Esophagus muscularis mucosa (tissue), 4 donors: ENCODE measurements around the gene AGER. TPM values are rescaled to one million over a fixed set of nuclear protein-coding genes. Genes with fewer than 3 reads are reported as not detected.

Experiments
- DNase-seq: peaks from one replicate; pipeline ENCODE4 v3.0.0-alpha.2; 2017; ENCODE audit errors: extremely low spot score
- H3K27ac ChIP-seq, 4 donors: fragments of 200-600 bp; sonication (generic); replicated peaks in 1 of 4; 1 replicate in 3 of 4; 2 replicates in 1 of 4; pipeline ENCODE4 v1.5.1; 2016 to 2019; ENCODE audit warnings: mild to moderate bottlenecking in 1 of 4
- H3K27me3 ChIP-seq, 4 donors: fragments of 200-600 bp; sonication (generic); one replicate each; pipeline versions ENCODE4 v1.5.1 to v1.6.0; 2016 to 2019
- H3K36me3 ChIP-seq, 4 donors: fragments of 200-600 bp; sonication (generic); one replicate each; pipeline ENCODE4 v1.5.1; 2016 to 2019
- H3K4me1 ChIP-seq, 4 donors: fragments of 200-600 bp; sonication (generic); one replicate each; pipeline ENCODE4 v1.5.1; 2016 to 2019
- H3K4me3 ChIP-seq, 4 donors: fragments of 200-600 bp; sonication (generic); 1 replicate in 2 of 4; 2 replicates in 2 of 4; pipeline ENCODE4 v1.5.1; 2016 to 2019; ENCODE audit warnings: mild to moderate bottlenecking in 4 of 4, moderate library complexity in 1 of 4
- H3K9me3 ChIP-seq, 4 donors: fragments of 200-600 bp; sonication (generic); 1 replicate in 3 of 4; 2 replicates in 1 of 4; pipeline ENCODE4 v1.5.1; 2016 to 2019
- EP300 ChIP-seq: sonication (generic); formaldehyde crosslinking; IDR thresholded peaks from one replicate; pipeline ENCODE4 v1.6.1; 2017; ENCODE audit warnings: antibody characterized with exemption
- POLR2A ChIP-seq: fragments of 450-650 bp; IDR thresholded peaks from one replicate; pipeline ENCODE4 v1.6.1; 2017; ENCODE audit warnings: antibody characterized with exemption, moderate library complexity, mild to moderate bottlenecking, low read depth
- POLR2AphosphoS5 ChIP-seq, 2 donors: sonication (generic); formaldehyde crosslinking; IDR thresholded peaks; one replicate each; pipeline ENCODE4 v1.6.1; 2017; ENCODE audit warnings: antibody characterized with exemption in 2 of 2
- WGBS: methylation state at CpG from one replicate; pipeline ENCODE4 v1.1.5; 2018; 5-methylcytosine and 5-hydroxymethylcytosine counted together
- intact Hi-C: fragments of 100-400 bp; cut with DNase I; formaldehyde crosslinking; loops from one replicate; pipeline ENCODE4 v1.15.1; 2023
- total RNA-seq, 4 donors: library from RNA; depleted of rRNA; stranded (reverse); fragments of >200 nt; gene quantifications; one replicate each; pipeline versions ENCODE4 v1.1.0 to v1.2.1, GENCODE V29; 2016
- TF ChIP-seq, protein P1 (sequence below), 3 experiments: fragments of 200-600 bp in 2 of 3; fragments of 450-650 bp in 1 of 3; sonication (generic) in 2 of 3; IDR thresholded peaks; one replicate each; pipeline ENCODE4 v1.5.1; 2017 to 2019; ENCODE audit warnings: antibody characterized with exemption in 3 of 3, mild to moderate bottlenecking in 2 of 3, moderate library complexity in 1 of 3

The AGER gene
- total RNA-seq, 4 donors from 2014 or later, result 0.83 to 5.9 (median 3.8) TPM

DNA sequence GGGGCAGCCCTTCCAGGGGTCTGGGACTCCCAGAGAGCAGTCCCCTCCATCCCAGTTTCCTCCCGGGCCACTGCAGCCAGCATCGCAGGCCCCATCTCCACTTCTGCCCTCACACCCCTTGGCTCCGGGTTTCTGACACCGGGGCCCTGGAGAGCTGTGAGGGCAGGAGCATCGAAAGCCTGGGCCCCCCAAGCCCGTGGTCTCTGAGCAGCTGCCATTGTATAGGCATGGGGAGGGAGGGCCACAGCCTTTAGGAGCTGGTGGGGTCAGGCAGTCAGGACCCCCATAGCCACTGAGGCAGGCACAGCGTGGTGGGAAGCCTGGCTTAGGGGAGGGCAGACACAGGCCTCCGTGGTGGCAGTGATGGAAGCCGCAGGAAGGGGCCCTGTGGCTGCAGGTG lies 18.1 kb upstream of the AGER start:
- WGBS, result 87% methylated on average over 5 of the region's 9 CpGs
- H3K4me1 ChIP-seq, result peaks cover 2 to 4% (median 2%) of the 10 kb centered on the region in 4 donors
- TF ChIP-seq, protein P1, sequence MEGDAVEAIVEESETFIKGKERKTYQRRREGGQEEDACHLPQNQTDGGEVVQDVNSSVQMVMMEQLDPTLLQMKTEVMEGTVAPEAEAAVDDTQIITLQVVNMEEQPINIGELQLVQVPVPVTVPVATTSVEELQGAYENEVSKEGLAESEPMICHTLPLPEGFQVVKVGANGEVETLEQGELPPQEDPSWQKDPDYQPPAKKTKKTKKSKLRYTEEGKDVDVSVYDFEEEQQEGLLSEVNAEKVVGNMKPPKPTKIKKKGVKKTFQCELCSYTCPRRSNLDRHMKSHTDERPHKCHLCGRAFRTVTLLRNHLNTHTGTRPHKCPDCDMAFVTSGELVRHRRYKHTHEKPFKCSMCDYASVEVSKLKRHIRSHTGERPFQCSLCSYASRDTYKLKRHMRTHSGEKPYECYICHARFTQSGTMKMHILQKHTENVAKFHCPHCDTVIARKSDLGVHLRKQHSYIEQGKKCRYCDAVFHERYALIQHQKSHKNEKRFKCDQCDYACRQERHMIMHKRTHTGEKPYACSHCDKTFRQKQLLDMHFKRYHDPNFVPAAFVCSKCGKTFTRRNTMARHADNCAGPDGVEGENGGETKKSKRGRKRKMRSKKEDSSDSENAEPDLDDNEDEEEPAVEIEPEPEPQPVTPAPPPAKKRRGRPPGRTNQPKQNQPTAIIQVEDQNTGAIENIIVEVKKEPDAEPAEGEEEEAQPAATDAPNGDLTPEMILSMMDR (IDR thresholded peaks at IDR 0.05), result no peak
- TF ChIP-seq POLR2A (no peak), POLR2AphosphoS5 (IDR thresholded peaks at IDR 0.05) (no peak), EP300 (no peak)
- peaks cover 0 to 80% (median 2%) of the 10 kb centered on the region in 4 donors for H3K36me3 ChIP-seq
- H3K9me3 ChIP-seq, result no peaks in the 10 kb centered on the region
- intact Hi-C loops, result no loop called here
- H3K27ac ChIP-seq, result no peak overlapping the region
- peaks cover 0 to 28% (median 0%) of the 10 kb centered on the region in 4 donors for H3K27me3 ChIP-seq
- no peak for DNase-seq
- H3K4me3 ChIP-seq, result no peak overlapping the region

DNA sequence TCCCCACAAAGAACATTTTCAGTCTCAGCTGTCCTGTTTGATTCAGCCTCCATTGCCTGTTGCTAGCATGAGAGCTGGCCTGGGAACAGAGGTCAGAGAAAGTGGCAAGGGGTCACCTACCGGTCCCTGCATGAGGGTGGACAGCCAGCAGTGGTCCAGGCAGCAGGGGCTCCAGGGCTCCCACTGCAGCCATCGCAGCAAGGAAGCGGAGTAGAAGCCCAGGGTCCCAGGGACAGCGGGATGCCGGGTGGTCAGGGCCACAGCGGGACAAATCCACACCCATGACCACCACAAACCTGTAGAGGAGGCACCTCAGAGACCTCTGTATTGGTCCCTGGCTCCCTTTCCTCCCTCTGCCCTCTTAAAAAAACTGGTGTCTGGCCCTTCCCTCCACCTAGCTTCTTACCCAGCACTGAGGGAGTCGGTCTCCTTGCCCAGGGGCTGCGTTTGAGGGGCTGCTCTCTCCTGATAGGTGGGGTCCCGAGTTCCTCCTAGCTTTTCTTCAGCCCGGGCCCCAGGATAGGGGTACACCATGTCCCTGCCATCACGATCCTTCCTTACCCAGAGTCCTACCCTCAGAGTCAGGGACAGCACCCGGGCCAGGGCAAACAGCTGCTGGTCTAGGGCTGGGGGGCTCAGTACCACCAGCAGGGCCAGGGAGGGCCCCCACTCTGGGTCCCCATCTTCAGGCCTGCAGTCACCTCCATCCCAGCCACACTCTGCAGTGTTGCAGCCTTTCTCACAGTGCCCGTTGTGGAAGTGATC lies 16.8 kb upstream of the AGER start:
- DNase-seq, result no peak
- intact Hi-C loops, result no loop called here
- Histone ChIP-seq H3K36me3 (peaks cover 0 to 68% (median 2%) of the 10 kb centered on the region in 4 donors), H3K27ac (no peak overlapping the region), H3K9me3 (no peaks in the 10 kb centered on the region), H3K27me3 (peaks cover 0 to 28% (median 0%) of the 10 kb centered on the region in 4 donors), H3K4me1 (peaks cover 9 to 13% (median 10%) of the 10 kb centered on the region in 4 donors), H3K4me3 (no peak overlapping the region)
- WGBS, result 84% methylated on average over 10 of the region's 13 CpGs
- TF ChIP-seq, protein P1 (IDR thresholded peaks at IDR 0.05), result no peak
- TF ChIP-seq EP300 (no peak), POLR2AphosphoS5 (IDR thresholded peaks at IDR 0.05) (no peak), POLR2A (no peak)

DNA sequence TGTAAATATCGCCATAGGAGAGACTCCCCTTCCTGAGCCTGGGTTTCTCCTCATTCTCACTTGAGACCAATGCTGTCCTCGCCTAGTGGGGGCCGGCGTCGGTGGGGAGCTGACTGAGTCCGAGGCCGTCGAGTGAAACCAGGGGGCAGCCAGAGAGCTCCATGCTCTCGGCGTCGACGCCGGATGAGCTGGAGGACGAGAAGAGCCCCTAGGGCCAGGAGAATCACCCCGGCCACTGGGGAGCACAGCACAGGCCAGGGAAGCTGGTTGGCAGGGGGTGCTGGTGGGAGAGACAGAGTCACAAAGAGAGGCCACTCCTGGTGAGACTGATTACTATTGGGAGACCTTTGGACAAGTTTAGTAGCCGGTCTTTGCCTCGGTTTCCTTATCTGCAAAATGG lies 14.8 kb upstream of the AGER start:
- peaks cover 20 to 27% (median 22%) of the 10 kb centered on the region in 4 donors for H3K4me1 ChIP-seq
- TF ChIP-seq POLR2AphosphoS5 (IDR thresholded peaks at IDR 0.05), result no peak
- TF ChIP-seq, protein P1 (IDR thresholded peaks at IDR 0.05), result no peak
- TF ChIP-seq EP300, result no peak
- TF ChIP-seq POLR2A, result no peak
- intact Hi-C loops, result loop anchor here (5.0 kb wide), 2 partner anchors 43 to 778 kb away; no protein-coding TSS in a partner anchor
- no peak overlapping the region for H3K4me3 ChIP-seq
- peaks cover 0 to 25% (median 0%) of the 10 kb centered on the region in 4 donors for H3K27me3 ChIP-seq
- peaks cover 0 to 55% (median 2%) of the 10 kb centered on the region in 4 donors for H3K36me3 ChIP-seq
- H3K27ac ChIP-seq, result no peak overlapping the region
- 86% methylated on average over 17 of the region's 17 CpGs for WGBS
- DNase-seq, result no peak
- no peaks in the 10 kb centered on the region for H3K9me3 ChIP-seq

DNA sequence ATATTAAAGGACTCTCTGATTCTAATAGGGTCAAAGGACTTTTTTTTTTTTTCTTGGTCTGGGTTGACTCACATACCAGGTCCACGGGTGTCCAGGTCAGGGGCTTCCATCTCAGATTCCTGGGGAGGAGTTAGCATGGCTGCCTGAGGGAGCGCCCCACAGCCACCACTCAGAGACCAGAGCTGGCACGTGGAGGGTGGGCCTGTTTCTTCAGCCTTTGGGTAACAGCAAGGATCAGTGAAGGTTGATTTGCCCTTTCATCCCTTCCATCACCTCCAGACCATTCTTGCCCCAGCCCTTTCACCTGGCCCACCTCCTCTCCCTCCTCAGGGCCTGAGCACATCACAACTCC lies 14.3 kb upstream of the AGER start:
- intact Hi-C loops, result loop anchor here (5.0 kb wide), 2 partner anchors 44 to 779 kb away; no protein-coding TSS in a partner anchor

More for the DNA sequence above, 14.3 kb upstream of the AGER start:
- DNase-seq, result no peak
- Histone ChIP-seq H3K4me3 (no peak overlapping the region), H3K27me3 (peaks cover 0 to 20% (median 0%) of the 10 kb centered on the region in 4 donors), H3K36me3 (peaks cover 0 to 50% (median 2%) of the 10 kb centered on the region in 4 donors), H3K27ac (no peak overlapping the region), H3K9me3 (no peaks in the 10 kb centered on the region), H3K4me1 (peaks cover 21 to 28% (median 23%) of the 10 kb centered on the region in 4 donors)
- WGBS, result 79% methylated on average over 2 of the region's 3 CpGs
- TF ChIP-seq, protein P1 (IDR thresholded peaks at IDR 0.05), result no peak
- TF ChIP-seq POLR2AphosphoS5 (IDR thresholded peaks at IDR 0.05), result no peak
- no peak for TF ChIP-seq EP300
- TF ChIP-seq POLR2A, result no peak
